Chondrocyte (in vitro differentiated cells): ENCODE results near the gene RNFT2. TPM values are rescaled to one million over a fixed set of nuclear protein-coding genes. Genes with fewer than 3 reads are reported as not detected.

Experiments
- DNase-seq: peaks from one replicate; pipeline ENCODE4 v3.0.0; 2021; ENCODE audit warnings: mixed read lengths, low spot score
- H3K27ac Mint-ChIP-seq: one replicate; pipeline ENCODE4 v1.8.0; 2021; ENCODE audit warnings: mild to moderate bottlenecking, moderate library complexity, mixed read lengths; ENCODE audit not compliant: unreplicated experiment
- H3K27me3 Mint-ChIP-seq: 2 replicates; pipeline ENCODE4 v1.8.0; 2021; ENCODE audit warnings: low read depth, mixed read lengths
- H3K36me3 Mint-ChIP-seq: 2 replicates; pipeline ENCODE4 v1.8.0; 2021; ENCODE audit warnings: low read depth, mixed read lengths
- H3K4me1 Mint-ChIP-seq: 2 replicates; pipeline ENCODE4 v1.8.0; 2021; ENCODE audit warnings: low read depth, mild to moderate bottlenecking, mixed read lengths
- H3K4me3 Mint-ChIP-seq: one replicate; pipeline ENCODE4 v1.8.0; 2021; ENCODE audit warnings: mild to moderate bottlenecking, moderate library complexity, mixed read lengths; ENCODE audit not compliant: unreplicated experiment
- H3K9me3 Mint-ChIP-seq: 2 replicates; pipeline ENCODE4 v1.8.0; 2021; ENCODE audit warnings: low read depth, mixed read lengths
- CTCF ChIP-seq: fragments of 200-600 bp; sonication (generic); IDR thresholded peaks from 2 replicates; pipeline ENCODE4 v1.5.0; 2021; ENCODE audit warnings: antibody characterized with exemption, mild to moderate bottlenecking, moderate library complexity
- total RNA-seq: library from RNA; stranded (reverse); gene quantifications from 3 replicates; pipeline ENCODE4 v1.2.1, GENCODE V29; 2021

The RNFT2 gene
- total RNA-seq, 1 donor from 2014 or later: 5.1 TPM

- no peaks in the 10 kb centered on the region for H3K9me3 Mint-ChIP-seq
Measured at GRCh38 chr12:116766746-116767145, 28.6 kb downstream of the RNFT2 start.

GRCh38 chr12:116771651-116772050 lies 33.5 kb downstream of the RNFT2 start:
- H3K4me1 Mint-ChIP-seq: no peaks in the 10 kb centered on the region
- H3K9me3 Mint-ChIP-seq: peaks cover 4% of the 10 kb centered on the region
- DNase-seq: no peak
- H3K4me3 Mint-ChIP-seq: no peak overlapping the region
- H3K27ac Mint-ChIP-seq: no peak overlapping the region
- H3K36me3 Mint-ChIP-seq: peaks cover 2% of the 10 kb centered on the region
- no peaks in the 10 kb centered on the region for H3K27me3 Mint-ChIP-seq
- TF ChIP-seq CTCF: no peak

More at GRCh38 chr12:116766746-116767145, 28.6 kb downstream of the RNFT2 start:
- peaks cover 2% of the 10 kb centered on the region for H3K36me3 Mint-ChIP-seq
- TF ChIP-seq CTCF: no peak
- no peak for DNase-seq
- H3K4me1 Mint-ChIP-seq: no peaks in the 10 kb centered on the region
- H3K27ac Mint-ChIP-seq: no peak overlapping the region
- H3K4me3 Mint-ChIP-seq: no peak overlapping the region
- H3K27me3 Mint-ChIP-seq: no peaks in the 10 kb centered on the region

GRCh38 chr12:116773276-116773731 lies 35.2 kb downstream of the RNFT2 start:
- Mint-ChIP-seq H3K4me3 (no peak overlapping the region), H3K27me3 (no peaks in the 10 kb centered on the region), H3K9me3 (peaks cover 4% of the 10 kb centered on the region), H3K27ac (no peak overlapping the region), H3K36me3 (no peaks in the 10 kb centered on the region), H3K4me1 (no peaks in the 10 kb centered on the region)
- peak; percentile 28 for TF ChIP-seq CTCF
- no peak for DNase-seq

GRCh38 chr12:116774020-116774419 lies 35.9 kb downstream of the RNFT2 start:
- H3K27ac Mint-ChIP-seq: no peak overlapping the region
- H3K36me3 Mint-ChIP-seq: no peaks in the 10 kb centered on the region

GRCh38 chr12:116777245-116777644 lies 39.1 kb downstream of the RNFT2 start:
- H3K9me3 Mint-ChIP-seq: peaks cover 4% of the 10 kb centered on the region
- TF ChIP-seq CTCF: no peak
- DNase-seq: no peak
- H3K4me3 Mint-ChIP-seq: no peak overlapping the region
- H3K36me3 Mint-ChIP-seq: no peaks in the 10 kb centered on the region
- H3K27me3 Mint-ChIP-seq: no peaks in the 10 kb centered on the region
- H3K27ac Mint-ChIP-seq: no peak overlapping the region
- no peaks in the 10 kb centered on the region for H3K4me1 Mint-ChIP-seq

More at GRCh38 chr12:116774020-116774419, 35.9 kb downstream of the RNFT2 start:
- no peak for DNase-seq
- Mint-ChIP-seq H3K27me3 (no peaks in the 10 kb centered on the region), H3K4me1 (no peaks in the 10 kb centered on the region), H3K4me3 (no peak overlapping the region), H3K9me3 (peaks cover 4% of the 10 kb centered on the region)
- TF ChIP-seq CTCF: no peak
